Stimulated activated CD8-positive, alpha-beta memory T cell treated with anti-CD3 and anti-CD28 coated beads, Interleukin-12 subunit alpha, Interleukin-12 subunit beta, amount 100 ng/mL, for 4 hours (primary cell): ENCODE data around the gene LGALS4.
"Not testable (repeated sequence)": the region's sequence is repeated elsewhere in the genome, so short reads cannot be mapped to it uniquely, and the experiment has no call there.

Source experiments
- DNase-seq: peaks from one replicate; pipeline ENCODE4 v3.0.0-alpha.2; 2020; ENCODE audit warnings: low read depth

The LGALS4 gene, protein sequence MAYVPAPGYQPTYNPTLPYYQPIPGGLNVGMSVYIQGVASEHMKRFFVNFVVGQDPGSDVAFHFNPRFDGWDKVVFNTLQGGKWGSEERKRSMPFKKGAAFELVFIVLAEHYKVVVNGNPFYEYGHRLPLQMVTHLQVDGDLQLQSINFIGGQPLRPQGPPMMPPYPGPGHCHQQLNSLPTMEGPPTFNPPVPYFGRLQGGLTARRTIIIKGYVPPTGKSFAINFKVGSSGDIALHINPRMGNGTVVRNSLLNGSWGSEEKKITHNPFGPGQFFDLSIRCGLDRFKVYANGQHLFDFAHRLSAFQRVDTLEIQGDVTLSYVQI

GRCh38 chr19:38812841-38813320, at the start of gene LGALS4:
LGALS4 (minus strand) TSS chr19:38812945; CDS start chr19:38812886, 59 bp downstream.
- no peak for DNase-seq

DNA sequence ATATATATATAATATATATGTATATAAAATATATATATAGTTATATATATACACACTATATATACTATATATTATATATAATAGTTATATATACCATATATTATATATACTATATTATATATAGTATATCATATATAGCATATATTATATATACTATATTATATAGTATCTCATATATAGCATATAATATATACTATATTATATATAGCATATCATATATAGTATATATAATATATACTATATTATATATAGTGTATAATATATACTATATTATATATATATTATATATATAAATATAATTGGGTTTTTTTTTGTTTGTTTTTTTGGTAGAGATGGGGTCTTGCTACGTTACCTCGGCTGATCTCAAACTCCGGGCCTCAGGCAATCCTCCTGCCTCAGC, 48.6 kb upstream of the LGALS4 start:
- no peak for DNase-seq

- not testable (repeated sequence) for DNase-seq
These were observed 47.0 kb upstream of the LGALS4 start for GRCh38 chr19:38859631-38860204.

- DNase-seq, result no peak
These were observed 44.1 kb upstream of the LGALS4 start for GRCh38 chr19:38856813-38857212.

GRCh38 chr19:38855751-38856150, 43.0 kb upstream of the LGALS4 start:
- not testable (repeated sequence) for DNase-seq

DNA sequence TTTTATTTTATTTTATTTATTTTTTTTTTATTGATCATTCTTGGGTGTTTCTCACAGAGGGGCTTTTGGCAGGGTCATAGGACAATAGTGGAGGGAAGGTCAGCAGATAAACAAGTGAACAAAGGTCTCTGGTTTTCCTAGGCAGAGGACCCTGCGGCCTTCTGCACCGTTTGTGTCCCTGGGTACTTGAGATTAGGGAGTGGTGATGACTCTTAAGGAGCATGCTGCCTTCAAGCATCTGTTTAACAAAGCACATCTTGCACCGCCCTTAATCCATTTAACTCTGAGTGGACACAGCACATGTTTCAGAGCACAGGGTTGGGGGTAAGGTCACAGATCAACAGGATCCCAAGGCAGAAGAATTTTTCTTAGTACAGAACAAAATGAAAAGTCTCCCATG, 42.2 kb upstream of the LGALS4 start:
- not testable (repeated sequence) for DNase-seq

GRCh38 chr19:38853214-38853613, 40.5 kb upstream of the LGALS4 start:
- DNase-seq, result no peak

GRCh38 chr19:38852231-38853044, 39.7 kb upstream of the LGALS4 start:
- DNase-seq, result peak; percentile 53

GRCh38 chr19:38851622-38852230, 39.0 kb upstream of the LGALS4 start:
- peak; percentile 83 for DNase-seq

DNA sequence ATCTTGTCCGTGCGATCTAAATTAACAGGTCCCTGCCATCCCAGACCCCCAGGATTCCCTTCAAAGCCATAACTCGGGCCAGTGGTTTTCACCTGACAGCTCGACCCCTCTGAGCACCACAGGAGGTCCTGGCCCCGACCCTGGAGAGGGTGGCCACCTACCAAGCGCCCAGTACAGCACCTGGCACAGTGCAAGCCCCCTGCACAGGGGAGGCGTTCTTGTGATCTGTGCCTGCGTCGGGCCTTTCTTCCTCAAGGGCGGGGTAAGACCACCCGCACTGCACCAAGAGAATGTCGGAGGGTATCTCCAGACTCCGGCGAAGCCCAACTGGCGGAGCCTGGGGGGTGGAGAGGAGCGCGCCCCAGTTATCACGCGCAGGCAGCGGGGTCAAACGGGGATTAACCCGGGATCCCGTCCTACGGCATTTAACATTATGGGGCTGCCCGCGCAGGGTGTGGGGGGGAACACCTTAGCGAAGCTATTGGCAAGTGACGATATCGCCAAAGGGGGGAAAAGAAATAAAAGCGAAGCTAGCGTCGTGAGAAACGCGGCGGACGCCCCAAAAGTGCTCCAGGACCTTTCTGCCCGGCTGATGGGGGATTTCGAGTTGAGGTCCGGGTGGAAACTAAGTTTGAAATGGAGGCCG, 38.4 kb upstream of the LGALS4 start:
- DNase-seq, result peak; percentile 36

DNA sequence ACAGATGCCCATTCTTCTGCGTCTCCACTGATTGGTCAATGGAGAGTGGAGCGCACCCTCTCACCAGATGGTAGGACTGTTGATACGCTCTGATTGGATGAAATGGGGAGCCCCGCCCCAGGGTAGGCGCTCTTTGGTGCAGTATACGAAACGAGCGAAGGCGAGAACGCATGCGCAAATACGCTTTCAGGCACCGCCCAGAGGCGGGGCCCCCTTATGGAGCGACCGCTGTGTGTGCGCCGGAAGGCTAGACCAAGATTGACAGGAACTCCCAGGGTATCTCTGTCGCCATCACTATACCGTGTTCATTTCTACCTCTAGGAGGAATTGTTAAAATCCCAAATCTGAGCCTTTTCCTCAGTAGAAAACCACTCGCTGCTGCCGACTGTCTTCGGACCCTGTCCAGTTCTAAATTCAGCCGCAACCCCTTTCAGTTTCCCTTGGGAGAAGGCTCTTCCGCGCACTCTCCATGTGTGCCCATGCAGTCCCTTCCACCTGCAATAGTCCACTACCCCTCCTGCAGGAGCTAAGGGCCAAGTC, 37.8 kb upstream of the LGALS4 start:
- DNase-seq, result peak; percentile 98

DNA sequence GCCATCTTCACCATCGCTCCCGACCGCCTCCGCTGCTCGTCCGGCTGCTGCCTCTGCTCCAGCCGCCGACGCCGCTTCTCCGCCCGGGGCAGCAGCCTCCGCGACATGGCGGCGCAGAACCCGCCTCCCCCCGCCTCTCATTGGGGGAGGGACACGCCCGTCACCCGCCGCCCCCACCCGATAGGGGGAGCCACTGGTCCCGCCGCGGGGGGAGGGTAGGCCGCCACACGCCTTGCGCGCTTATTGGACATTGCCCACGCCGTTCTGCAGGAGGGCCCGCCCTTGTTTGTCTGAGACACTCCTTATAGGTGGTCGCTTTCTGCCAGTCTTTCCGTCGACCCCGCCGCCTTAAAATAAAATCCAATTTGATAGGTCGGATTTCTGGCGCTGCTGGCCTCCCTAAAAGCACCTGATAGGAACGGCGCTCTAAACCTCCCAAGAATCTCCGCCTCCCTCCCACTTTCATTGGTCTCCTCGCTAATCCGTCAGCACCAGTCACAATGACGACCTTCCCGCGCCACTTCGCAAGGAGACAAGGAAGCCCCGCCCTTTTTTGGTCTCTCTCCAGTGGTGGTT, 37.2 kb upstream of the LGALS4 start, which contains the start of gene HNRNPL:
Gene HNRNPL (minus strand): TSS at position 127 of the 576 bp plus-strand sequence. CDS start 20 bp downstream, at position 107.
- DNase-seq, result peak; percentile 98

DNA sequence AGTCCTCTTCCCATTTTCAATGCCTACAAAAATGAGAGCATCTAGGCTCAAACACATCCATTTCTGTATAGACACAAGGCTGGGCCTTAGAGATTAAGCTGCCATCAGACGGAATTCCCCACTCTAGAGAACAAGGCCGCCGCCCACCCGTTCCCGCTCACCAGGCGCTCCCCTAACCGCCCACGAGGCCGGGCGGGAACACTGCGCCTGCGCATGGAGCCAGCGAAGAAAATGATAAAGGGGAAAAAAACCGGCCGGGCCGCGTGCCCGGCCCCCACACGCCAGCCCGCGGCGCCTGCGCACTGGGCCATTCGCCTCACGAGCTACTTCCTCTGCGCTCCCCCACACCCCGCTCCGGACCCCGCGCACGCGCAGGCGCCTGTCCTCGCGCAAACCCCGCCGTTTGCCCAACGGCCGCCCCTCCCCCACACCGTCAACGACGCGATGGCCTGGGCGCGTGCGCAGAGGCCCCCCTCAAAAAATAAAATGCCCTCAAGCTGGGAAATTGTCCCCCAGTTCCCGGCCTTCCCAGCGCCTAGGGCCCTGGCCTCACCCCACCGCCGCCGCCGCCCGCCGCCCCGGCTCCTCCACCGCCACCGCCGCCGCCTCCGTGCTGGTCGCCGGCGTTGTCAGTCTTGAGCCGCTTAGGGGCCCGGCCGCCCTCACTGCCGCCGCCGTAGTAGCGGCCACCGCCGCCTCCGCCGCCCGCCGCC, 36.6 kb upstream of the LGALS4 start:
- DNase-seq, result peak; percentile 99

- no peak for DNase-seq
These were observed 35.8 kb upstream of the LGALS4 start for GRCh38 chr19:38848299-38849146.

- DNase-seq, result no peak
These were observed 33.4 kb upstream of the LGALS4 start for GRCh38 chr19:38846097-38846496.

GRCh38 chr19:38845374-38846024, 32.8 kb upstream of the LGALS4 start:
- no peak for DNase-seq

- DNase-seq, result no peak
These were observed 31.4 kb upstream of the LGALS4 start for GRCh38 chr19:38844093-38844686.

DNA sequence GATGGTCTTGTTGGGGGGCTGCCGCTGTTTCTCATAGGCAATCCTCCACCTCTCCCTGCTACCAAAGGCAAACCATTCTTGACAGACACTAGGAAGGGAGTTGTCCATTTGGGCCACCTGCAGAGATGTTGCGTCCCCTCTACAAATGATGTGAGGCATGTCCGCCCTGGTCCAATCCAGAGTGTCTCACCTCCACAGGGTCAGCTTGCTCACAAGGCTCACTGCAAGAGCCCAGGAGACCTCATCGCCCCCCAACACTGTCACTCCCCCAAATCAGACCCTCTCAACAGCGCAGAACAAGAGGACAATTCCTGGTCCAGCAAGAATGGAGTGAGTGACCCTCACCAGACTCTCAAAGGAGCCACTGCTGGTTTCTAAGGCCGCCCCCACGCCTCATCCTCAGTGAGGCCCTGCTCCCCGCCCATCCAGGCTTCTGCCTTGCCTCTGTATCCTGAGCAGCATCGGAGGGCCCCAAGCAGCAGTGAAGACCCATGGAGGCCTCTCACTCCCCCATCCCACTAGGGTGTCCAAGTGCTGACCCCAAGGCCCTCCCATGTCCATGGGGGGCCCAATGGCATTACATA, 30.5 kb upstream of the LGALS4 start:
- no peak for DNase-seq
